ENCODE results near the gene TREML1.

DNA sequence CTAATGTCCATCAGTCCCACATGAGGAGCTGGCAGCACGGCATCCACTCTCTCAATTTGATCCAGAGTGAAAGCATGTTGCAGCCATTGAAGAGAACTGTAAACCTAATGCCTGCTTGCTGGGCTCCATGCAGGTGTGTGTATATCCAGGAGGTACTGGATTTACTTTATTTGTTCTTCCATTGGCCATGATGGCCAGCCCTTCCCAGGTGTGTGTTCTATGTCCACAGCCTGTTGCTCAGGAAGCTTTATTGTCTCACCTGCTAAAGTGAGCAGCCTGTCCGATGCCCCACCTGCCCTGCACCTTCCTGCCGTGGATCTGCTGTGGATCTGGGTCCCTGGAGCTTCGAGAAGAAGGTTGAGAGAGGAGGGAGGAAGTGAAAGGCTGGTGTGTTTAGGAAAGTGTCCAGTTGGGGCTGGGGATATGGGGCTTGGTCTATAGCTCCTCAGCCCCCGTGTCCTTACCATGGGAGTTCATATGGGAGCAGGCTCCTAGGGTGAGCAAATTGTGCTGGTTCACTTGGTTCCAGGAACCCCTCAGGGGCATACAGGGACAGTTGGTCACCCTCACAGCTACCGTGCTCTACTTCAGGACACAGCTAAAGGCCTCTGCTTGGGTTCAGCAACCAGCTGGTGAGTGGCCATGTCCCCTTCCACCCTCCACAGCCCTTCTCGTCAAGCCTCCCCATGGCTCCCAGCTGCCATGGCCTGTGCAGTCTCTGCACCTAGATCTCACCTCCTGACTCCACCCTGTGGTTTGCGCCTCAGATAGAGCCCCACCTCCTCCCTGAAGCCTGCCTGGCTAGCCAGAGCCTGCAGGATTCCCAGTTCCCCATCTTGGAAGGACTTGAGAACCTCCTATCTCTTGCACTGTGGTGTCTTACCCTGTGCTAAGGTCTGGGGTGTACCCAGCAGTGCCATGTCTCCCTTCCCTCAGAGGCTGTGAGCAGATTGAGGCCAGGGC lies 34.1 kb upstream of the TREML1 start:
- TF ChIP-seq EZH2 (IDR thresholded peaks at IDR 0.05; ENCODE audit: low read length, missing control alignments), result no peak
- TF ChIP-seq, protein P1, sequence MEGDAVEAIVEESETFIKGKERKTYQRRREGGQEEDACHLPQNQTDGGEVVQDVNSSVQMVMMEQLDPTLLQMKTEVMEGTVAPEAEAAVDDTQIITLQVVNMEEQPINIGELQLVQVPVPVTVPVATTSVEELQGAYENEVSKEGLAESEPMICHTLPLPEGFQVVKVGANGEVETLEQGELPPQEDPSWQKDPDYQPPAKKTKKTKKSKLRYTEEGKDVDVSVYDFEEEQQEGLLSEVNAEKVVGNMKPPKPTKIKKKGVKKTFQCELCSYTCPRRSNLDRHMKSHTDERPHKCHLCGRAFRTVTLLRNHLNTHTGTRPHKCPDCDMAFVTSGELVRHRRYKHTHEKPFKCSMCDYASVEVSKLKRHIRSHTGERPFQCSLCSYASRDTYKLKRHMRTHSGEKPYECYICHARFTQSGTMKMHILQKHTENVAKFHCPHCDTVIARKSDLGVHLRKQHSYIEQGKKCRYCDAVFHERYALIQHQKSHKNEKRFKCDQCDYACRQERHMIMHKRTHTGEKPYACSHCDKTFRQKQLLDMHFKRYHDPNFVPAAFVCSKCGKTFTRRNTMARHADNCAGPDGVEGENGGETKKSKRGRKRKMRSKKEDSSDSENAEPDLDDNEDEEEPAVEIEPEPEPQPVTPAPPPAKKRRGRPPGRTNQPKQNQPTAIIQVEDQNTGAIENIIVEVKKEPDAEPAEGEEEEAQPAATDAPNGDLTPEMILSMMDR (conservative IDR thresholded peaks at IDR 0.05 in 1 of 2, IDR thresholded peaks at IDR 0.05 in 1 of 2; ENCODE audit: low read depth in 1 of 2, low read length in 2 of 2), result no peak
